NCI-H748 treated with DMSO at 0.1 percent for 48 hours (cell line): ENCODE measurements around the gene LLGL2.

ENCODE experiments used
- DNase-seq: peaks from one replicate; lab custom pipeline; 2025; lab: John Stamatoyannopoulos, UW

Gene LLGL2

GRCh38 chr17:75552425-75553294 is 27.2 kb downstream of the LLGL2 start:
- DNase-seq: no peak

GRCh38 chr17:75553295-75554110 is 28.0 kb downstream of the LLGL2 start:
- no peak for DNase-seq

DNA sequence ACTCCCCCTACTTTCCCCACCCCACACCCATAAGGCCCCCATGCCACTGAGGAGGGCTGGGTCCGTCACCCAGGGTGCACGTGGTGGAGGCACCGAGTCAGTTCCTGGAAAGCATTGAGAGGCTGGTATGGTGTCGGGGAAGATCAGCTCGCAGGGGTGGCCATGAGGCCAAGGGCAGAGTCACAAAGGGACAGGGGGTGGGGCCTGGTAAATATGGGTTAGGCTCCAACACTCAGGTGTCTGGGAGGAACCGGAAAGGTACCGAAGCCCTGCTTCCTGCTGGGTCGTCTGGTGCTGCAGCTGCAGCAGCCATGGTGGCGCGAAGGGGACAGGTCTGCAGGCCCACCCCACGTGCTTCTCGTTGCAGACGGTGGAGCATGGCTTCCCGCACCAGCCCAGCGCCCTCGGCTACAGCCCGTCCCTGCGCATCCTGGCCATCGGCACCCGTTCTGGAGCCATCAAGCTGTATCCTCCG is 30.2 kb downstream of the LLGL2 start:
- DNase-seq: no peak

DNA sequence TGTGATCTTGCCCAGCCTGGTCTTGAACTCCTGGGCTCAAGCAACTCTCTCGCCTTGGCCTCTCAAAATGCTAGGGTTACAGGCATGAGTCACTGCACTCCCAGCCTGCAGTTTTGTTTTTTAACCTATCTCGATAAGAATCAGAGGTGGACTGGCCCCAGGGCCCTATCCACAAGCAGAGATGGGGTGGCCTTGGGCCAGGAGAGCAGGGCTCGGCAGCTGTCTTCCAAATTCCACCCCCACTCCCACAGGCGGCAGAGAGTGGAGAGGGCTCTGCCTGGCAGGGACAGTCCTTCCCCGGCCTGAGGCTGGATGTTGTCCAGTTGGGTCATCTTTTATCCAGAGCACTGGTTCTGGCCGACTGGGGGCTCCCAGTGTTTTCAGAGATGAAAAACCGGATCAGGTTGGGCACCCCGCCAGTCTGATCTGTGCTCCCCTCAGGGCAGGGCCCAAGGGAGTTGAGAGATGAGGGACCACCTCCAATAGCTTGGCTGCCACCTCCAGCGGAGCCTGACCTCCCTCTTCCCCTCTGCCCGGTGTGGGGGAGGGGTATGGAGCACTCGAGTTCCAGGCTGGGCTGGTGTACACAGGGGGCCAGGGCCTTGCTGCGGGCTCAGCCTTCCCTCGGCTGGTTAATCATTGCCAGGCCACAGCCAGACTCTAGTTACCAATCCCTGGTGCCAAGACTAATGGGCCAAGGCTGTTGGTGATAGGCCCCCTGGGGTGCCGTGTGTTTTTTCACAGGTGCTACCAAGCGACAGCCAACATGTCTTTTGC is 31.8 kb downstream of the LLGL2 start:
- DNase-seq: no peak

GRCh38 chr17:75557852-75558665 is 32.6 kb downstream of the LLGL2 start:
- DNase-seq: no peak

- DNase-seq: no peak
Measured at GRCh38 chr17:75558666-75559530, 33.4 kb downstream of the LLGL2 start.

DNA sequence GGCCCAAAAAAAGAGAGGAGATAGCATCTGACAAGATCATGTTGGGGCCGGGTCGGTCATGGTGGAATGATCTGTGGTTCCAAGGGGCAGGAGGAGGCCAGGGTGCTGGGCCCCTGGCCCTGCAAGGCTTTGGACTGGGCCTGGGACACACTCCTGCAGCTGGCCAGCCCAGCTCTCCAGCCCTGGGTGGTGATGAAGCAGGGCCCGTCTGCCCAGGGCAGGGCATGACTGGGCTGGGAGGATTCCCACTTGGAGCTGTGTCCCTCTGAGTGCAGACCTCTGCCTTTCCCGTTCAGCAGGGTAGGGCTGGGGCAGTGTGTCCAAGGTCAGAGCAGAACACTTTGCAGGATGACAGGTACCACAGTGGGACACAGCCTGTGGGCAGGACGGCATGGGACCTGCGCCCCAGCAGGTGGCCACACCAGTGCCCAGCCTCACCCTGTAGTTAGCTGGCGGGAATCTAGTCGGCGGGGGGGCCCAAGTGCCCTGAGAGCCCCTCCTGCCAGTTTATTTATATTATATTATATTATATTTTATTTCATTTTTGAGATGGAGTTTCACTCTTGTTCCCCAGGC is 34.5 kb downstream of the LLGL2 start:
- no peak for DNase-seq

DNA sequence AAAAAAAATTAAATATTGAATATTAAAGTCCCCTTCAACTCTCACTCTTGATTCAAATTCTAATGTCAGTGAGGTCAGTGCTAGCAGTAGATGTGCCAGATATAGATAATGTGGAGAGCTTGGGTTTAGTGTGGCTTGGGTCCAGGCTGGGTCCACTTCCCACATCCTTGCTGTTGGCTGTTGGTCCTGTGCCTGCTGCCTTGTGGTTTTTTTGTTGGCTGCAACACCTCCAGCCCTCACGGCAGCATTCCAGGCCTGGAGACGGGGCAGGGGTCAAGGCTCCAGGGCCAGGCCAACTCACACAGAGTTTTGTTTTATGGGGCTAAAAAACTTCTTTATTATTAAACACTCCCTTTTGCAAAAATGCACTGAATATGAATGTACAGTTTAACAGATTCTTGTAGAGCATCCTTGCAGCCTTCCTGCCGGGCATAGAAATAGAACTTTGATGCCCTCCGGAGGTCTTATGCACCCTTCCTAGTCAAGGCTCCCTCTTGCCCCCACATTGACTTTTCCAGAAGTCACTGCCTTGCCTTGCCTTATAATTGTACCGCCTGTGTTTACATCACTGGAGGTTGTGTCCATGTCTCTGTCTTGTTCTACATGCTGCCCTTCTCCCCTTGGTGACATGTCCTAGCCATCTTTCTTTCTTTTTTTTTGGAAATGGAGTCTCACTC is 36.6 kb downstream of the LLGL2 start:
- DNase-seq: no peak

GRCh38 chr17:75563063-75563758 is 37.7 kb downstream of the LLGL2 start:
- no peak for DNase-seq

DNA sequence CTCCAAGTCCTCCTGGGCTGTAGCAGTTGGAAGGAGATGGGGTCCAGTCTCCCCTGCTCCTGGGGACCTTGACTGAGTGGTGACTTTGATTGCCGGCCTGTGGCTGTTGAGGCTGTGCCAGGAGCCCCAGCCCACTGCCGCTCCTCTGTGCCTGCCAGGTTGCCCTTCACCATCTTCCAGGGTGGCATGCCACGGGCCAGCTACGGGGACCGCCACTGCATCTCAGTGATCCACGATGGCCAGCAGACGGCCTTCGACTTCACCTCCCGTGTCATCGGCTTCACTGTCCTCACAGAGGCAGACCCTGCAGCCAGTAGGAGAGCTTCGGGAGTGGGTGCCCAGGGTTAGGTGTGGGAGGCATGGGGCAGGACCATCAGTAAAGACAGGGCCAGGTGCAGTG is 38.7 kb downstream of the LLGL2 start:
- DNase-seq: no peak

GRCh38 chr17:75565066-75565465 is 39.6 kb downstream of the LLGL2 start:
- DNase-seq: no peak

- no peak for DNase-seq
Measured at GRCh38 chr17:75565618-75566017, 40.1 kb downstream of the LLGL2 start.

GRCh38 chr17:75566416-75566815 is 40.9 kb downstream of the LLGL2 start:
- DNase-seq: no peak

DNA sequence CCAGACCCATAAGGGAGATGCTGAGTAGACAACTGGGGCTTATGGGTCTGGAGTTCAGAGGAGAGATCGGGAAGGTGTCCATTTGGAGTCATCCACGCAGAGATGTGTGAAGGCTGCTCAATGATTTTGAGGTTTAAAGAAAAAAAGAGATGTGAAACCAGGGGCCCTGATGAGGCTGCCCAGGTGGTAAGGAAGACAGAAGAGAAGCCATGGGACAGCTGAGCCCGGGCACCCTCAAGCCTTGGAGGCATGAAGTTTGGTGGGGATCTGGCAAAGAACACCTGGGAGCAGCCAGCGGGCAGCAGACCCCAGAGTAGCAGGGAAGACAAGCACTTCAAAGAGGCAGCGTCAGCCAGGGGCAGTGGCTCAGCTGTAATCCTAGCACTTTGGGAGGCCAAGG is 41.3 kb downstream of the LLGL2 start:
- no peak for DNase-seq

- no peak for DNase-seq
Measured at GRCh38 chr17:75568412-75569255, 43.1 kb downstream of the LLGL2 start.

GRCh38 chr17:75570034-75570676 is 44.7 kb downstream of the LLGL2 start:
- DNase-seq: no peak

DNA sequence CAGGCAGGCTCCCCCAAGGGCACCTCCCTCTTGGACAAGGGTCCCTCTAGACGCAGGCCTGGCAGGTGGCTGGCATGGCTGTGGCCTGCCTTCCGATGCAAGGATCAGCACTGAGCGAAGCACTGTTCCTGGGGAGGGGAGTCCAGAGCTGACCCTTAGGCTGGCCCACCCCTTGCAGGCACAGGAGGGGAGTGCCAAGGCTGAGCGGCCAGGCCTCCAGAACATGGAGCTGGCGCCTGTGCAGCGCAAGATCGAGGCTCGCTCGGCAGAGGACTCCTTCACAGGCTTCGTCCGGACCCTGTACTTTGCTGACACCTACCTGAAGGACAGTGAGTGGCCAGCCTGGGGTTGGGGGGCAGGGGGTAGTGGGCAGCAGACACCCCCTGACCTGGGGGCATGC is 45.3 kb downstream of the LLGL2 start:
- no peak for DNase-seq
